NCI-H524 treated with DMSO at 0.1 percent for 48 hours (cell line): ENCODE results near the gene JOSD2.

Source experiments
- DNase-seq: peaks from one replicate; lab custom pipeline; 2025; lab: John Stamatoyannopoulos, UW

JOSD2 gene

DNA sequence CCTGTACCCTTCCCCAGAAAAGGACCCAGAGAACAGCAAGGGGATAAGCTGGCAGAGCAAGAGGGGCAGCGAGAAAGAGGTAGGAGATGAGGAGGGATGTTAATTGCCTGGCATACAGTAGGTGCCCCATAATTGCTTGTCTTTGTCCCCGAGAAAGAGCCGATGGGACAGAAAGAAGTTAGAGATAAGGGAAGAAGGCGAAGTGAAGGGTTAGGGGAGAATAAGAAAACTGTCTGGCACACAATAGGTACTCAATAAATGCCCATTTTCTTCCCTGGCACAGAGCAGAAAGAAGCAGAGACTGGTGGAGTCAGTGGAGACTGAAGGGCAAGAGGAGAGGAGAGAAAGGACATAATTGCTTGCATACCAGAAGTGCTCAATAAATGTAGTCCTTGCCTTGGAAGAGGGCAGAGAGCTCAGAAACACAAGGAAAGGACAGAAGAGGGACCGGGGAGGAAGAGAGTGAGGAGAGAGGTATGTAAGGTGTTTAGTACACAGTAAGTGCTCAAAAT is 15.9 kb downstream of the JOSD2 start:
- DNase-seq, result no peak

GRCh38 chr19:50494186-50495019 is 16.6 kb downstream of the JOSD2 start:
- DNase-seq, result no peak

DNA sequence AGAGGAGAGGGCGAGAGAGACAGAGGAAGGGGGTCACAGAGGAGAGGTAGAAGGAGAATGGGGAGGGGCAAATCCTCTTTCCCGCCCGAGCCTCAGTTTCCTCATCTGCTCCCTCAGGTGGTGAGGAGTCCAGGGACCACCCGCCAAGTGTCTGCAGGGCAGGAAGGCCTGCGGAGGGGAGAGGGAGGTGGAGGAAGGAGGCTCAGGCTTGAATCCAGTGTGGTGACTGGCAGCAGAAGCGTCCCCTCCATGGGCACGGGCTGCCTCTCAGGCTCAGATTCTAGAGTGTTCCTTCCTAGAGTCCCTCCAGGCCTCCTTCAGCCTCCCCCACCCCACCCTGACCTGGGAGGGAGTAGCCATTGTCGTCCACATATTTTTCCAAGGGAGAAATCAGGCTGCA is 17.8 kb downstream of the JOSD2 start:
- no peak for DNase-seq

GRCh38 chr19:50492303-50493052 is 18.5 kb downstream of the JOSD2 start:
- no peak for DNase-seq

- DNase-seq, result no peak
Observed at GRCh38 chr19:50490991-50491472, 20.0 kb downstream of the JOSD2 start.

- no peak for DNase-seq
Observed at GRCh38 chr19:50490411-50490811, 20.6 kb downstream of the JOSD2 start.

GRCh38 chr19:50489461-50490011 is 21.5 kb downstream of the JOSD2 start:
- DNase-seq, result no peak

GRCh38 chr19:50488389-50489194 is 22.4 kb downstream of the JOSD2 start:
- DNase-seq, result no peak

DNA sequence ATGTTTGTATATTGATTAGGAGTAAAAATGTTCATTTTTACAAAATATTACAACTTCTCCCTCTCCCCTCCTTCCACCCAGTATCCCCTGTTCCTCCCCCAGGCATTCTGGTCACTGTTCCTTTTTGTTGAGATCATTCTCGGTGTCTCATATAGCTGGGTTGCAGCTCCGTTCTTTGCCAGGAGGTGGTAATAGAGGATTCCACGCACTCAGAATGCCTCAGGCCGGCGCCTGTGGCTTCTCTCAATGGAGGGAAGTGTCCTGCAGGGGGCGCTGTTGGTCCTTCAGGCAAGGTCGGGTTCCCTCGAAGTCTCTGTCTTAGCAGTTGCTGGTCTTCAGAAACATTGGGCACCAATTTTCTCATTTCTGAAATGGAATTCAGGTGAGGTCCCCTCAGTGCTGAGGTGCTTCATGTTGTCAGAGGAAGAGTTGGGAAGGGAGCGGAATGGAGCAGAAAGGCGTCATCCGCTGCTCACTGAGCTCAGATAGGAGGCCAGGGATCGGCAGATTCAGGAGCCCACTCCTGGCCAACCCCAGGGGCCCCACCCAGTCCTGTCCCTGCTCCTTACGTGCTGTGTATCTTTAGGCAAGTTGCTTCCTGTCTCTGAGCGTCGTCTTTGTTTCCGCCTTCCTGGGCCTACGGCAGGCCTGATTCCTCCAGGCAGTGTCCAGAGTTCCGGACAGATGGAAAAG is 24.0 kb downstream of the JOSD2 start:
- DNase-seq, result no peak

DNA sequence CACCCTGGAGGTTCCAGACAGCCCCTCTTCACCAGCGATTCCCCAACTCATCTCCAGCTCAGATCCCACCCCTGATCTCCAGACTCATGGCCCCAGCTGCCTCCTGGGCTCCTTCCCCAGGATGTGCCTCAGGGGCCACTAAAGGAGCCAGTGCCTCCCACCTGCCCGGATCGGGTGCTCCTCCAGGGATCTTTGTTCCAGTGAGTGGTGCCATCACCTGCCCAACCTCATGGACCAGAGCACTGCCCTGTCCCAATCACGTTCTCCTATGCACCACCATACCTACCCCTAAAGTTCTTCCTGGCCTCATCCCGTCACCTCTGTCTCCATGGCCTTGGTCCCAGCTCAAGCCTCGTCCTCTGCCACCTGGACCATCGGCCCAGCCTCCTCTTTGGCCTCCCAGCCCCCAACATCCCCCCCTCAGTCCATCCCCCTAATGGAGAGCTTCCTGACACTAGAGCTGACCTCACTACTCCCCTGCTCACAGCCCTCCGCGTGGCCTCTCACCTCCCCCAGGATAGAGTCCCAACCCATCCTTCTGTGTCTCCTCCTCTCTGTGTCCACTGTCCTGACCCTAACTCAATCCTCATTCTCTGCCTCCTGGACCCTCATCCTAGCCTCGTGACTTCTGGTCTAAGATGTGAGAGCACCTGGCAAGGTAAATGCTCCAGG is 25.6 kb downstream of the JOSD2 start:
- DNase-seq, result no peak

DNA sequence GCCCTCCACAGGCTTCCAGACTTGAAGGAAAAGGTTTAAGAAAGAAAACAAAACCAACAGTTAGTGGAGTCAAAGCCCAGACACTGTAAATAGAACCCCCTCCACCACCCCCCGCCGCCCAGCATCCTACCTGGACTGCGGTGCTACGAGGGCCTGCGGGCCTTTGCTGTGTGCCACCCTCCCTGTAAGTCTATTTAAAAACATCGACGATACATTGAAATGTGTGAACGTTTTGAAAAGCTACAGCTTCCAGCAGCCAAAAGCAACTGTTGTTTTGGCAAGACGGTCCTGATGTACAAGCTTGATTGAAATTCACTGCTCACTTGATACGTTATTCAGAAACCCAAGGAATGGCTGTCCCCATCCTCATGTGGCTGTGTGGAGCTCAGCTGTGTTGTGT is 28.1 kb downstream of the JOSD2 start:
- DNase-seq, result no peak

DNA sequence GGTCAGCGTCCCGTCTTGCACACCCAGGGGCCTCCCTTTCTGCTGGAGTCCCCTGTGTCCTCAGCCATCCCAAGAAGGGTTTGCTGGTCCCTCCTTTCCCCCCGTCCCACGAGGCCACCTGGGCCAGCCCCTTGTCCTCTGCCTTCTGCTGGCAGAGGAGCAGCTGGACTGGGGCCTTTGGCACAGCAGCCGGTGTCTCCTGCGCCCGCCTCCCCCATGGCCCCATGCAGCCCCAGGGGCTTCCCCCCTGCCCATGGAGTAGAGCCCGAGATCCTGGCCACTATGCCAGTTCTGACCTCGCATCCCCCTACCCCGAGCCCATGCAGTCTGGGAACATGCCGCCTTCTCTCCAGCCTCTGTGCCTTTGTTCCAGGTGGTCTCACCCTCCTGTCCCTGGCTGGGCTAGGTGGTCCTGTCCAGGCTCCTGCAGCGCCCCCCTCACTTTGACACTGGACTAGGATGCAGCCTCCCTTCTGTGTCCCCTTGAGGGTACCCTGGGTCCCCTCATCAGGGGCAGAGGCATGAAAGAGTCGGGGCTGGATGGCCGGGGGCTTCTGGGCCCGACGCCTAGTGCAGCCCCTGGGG is 28.6 kb downstream of the JOSD2 start:
- DNase-seq, result no peak

- DNase-seq, result no peak
Observed at GRCh38 chr19:50481351-50482149, 29.4 kb downstream of the JOSD2 start.

- no peak for DNase-seq
Observed at GRCh38 chr19:50480281-50481111, 30.5 kb downstream of the JOSD2 start.

GRCh38 chr19:50479761-50480251 is 31.2 kb downstream of the JOSD2 start:
- DNase-seq, result no peak

GRCh38 chr19:50478901-50479715 is 31.9 kb downstream of the JOSD2 start:
- no peak for DNase-seq

DNA sequence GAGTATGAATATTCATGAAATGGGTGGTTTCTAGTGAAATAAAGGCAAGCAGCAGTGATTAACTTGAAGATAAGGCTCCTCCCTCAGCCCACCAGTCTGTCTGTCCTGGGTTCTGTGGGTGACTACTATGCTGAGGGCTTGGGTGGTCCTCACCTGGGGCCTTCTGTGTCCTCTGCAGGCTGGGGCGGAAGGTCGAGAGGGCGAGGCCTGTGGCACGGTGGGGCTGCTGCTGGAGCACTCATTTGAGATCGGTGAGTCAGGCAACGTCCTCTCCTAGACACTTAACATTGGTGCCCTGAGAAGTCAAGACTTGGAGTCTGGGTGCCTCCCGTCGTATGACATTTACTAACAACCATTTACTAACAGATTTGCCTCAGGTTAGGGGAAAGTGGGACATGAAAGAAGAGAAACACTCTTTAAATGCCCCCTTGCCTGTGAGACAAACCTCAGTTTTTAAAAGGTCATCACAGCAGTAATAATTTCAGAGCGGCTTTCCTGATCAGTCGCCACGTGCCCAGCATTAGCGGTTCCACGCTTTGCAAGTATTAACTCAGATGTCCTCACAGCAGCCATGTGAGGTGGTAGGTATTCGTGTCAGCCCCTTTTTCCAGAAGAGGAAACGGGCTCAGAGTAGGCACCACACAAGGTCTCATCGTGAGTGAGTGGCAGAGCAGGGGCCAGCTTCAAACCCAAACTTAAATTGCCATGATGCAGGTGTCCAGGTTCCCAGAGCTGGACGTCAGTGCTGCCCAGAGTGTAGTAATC is 33.1 kb downstream of the JOSD2 start:
- DNase-seq, result no peak
